ENCODE results near the gene MAGI2. TPM values are rescaled to one million over a fixed set of nuclear protein-coding genes. Genes with fewer than 3 reads are reported as not detected.

The MAGI2 gene
- total RNA-seq, 2 donors from 2014 or later = 18.3 to 31.8 TPM

- ATAC-seq (ENCODE audit: insufficient number of reproducible peaks, low FRiP score, low read depth) = no peak
- H3K27ac ChIP-seq = no peak overlapping the region
These were observed 1054.9 kb downstream of the MAGI2 start for GRCh38 chr7:78398576-78398975.

GRCh38 chr7:78398081-78398480 is 1055.4 kb downstream of the MAGI2 start:
- DNase-seq (ENCODE audit: low spot score) = no peak
- TF ChIP-seq CTCF (IDR thresholded peaks at IDR 0.05) = no peak
- H3K4me1 ChIP-seq (ENCODE audit: control insufficient read depth in 1 of 2, low read depth in 2 of 2) = peaks cover 3 to 11% of the 10 kb centered on the region in 2 donors
- H3K27me3 ChIP-seq (replicated peaks; ENCODE audit: insufficient read depth) = no peaks in the 10 kb centered on the region
- no peak overlapping the region for H3K4me3 ChIP-seq
- no peak for ATAC-seq (ENCODE audit: insufficient number of reproducible peaks, low FRiP score, low read depth)
- H3K36me3 ChIP-seq = no peaks in the 10 kb centered on the region
- no peaks in the 10 kb centered on the region for H3K9me3 ChIP-seq
- no peak overlapping the region for H3K27ac ChIP-seq

More at GRCh38 chr7:78398576-78398975, 1054.9 kb downstream of the MAGI2 start:
- Histone ChIP-seq H3K27me3 (replicated peaks; ENCODE audit: insufficient read depth) (no peaks in the 10 kb centered on the region), H3K9me3 (no peaks in the 10 kb centered on the region), H3K4me3 (no peak overlapping the region), H3K4me1 (ENCODE audit: control insufficient read depth in 1 of 2, low read depth in 2 of 2) (peaks cover 3 to 11% of the 10 kb centered on the region in 2 donors), H3K36me3 (no peaks in the 10 kb centered on the region)
- no peak for TF ChIP-seq CTCF (IDR thresholded peaks at IDR 0.05)
- DNase-seq (ENCODE audit: low spot score) = no peak

GRCh38 chr7:78396210-78396609 is 1057.3 kb downstream of the MAGI2 start:
- no peak overlapping the region for H3K27ac ChIP-seq
- H3K9me3 ChIP-seq = no peaks in the 10 kb centered on the region
- H3K4me3 ChIP-seq = no peak overlapping the region
- H3K27me3 ChIP-seq (replicated peaks; ENCODE audit: insufficient read depth) = no peaks in the 10 kb centered on the region
- H3K4me1 ChIP-seq (ENCODE audit: control insufficient read depth in 1 of 2, low read depth in 2 of 2) = peaks cover 3 to 11% of the 10 kb centered on the region in 2 donors
- TF ChIP-seq CTCF (IDR thresholded peaks at IDR 0.05) = no peak
- DNase-seq (ENCODE audit: low spot score) (no peak), ATAC-seq (ENCODE audit: insufficient number of reproducible peaks, low FRiP score, low read depth) (no peak)
- H3K36me3 ChIP-seq = no peaks in the 10 kb centered on the region

- Histone ChIP-seq H3K9me3 (no peaks in the 10 kb centered on the region), H3K4me3 (no peak overlapping the region), H3K27me3 (replicated peaks; ENCODE audit: insufficient read depth) (no peaks in the 10 kb centered on the region), H3K27ac (no peak overlapping the region), H3K36me3 (no peaks in the 10 kb centered on the region), H3K4me1 (ENCODE audit: control insufficient read depth in 1 of 2, low read depth in 2 of 2) (peaks cover 3 to 11% of the 10 kb centered on the region in 2 donors)
- TF ChIP-seq CTCF (IDR thresholded peaks at IDR 0.05) = no peak
- no peak for ATAC-seq (ENCODE audit: insufficient number of reproducible peaks, low FRiP score, low read depth)
- DNase-seq (ENCODE audit: low spot score) = no peak
These were observed 1058.0 kb downstream of the MAGI2 start for GRCh38 chr7:78395298-78396036.

GRCh38 chr7:78389022-78389421 is 1064.4 kb downstream of the MAGI2 start:
- Histone ChIP-seq H3K4me3 (no peak overlapping the region), H3K27ac (no peak overlapping the region), H3K36me3 (no peaks in the 10 kb centered on the region), H3K4me1 (ENCODE audit: control insufficient read depth in 1 of 2, low read depth in 2 of 2) (no peaks in the 10 kb centered on the region), H3K27me3 (replicated peaks; ENCODE audit: insufficient read depth) (no peaks in the 10 kb centered on the region), H3K9me3 (no peaks in the 10 kb centered on the region)
- no peak for DNase-seq (ENCODE audit: low spot score)
- ATAC-seq (ENCODE audit: insufficient number of reproducible peaks, low FRiP score, low read depth) = no peak
- TF ChIP-seq CTCF (IDR thresholded peaks at IDR 0.05) = no peak
